Activated CD8-positive, alpha-beta T cell treated with anti-CD3 and anti-CD28 coated beads, Interleukin-2, amount 10 ng/mL, durations not matched to agents 7 days and 5 days (primary cell): ENCODE results near the gene TRMT10C. TPM values are rescaled to one million over a fixed set of nuclear protein-coding genes. Genes with fewer than 3 reads are reported as not detected.
"Not testable (repeated sequence)": the region's sequence is repeated elsewhere in the genome, so short reads cannot be mapped to it uniquely, and the experiment has no call there.

Experiments
- ATAC-seq: fragments of 150-1000 bp; cut with Tn5 transposase; one replicate; pipeline ENCODE4 v1.10.0; 2021; ENCODE audit warnings: moderate library complexity
- CTCF ChIA-PET: fragments of 350-600 bp; sonication (Branson Sonifier 250); formaldehyde crosslinking; loops from one replicate; lab custom pipeline; 2021; ENCODE audit warnings: antibody characterized with exemption; lab: Charles Lee
- POLR2A ChIA-PET: fragments of 350-600 bp; sonication (Branson Sonifier 250); formaldehyde crosslinking; loops from one replicate; lab custom pipeline; 2021; ENCODE audit warnings: antibody characterized with exemption; lab: Charles Lee
- DNase-seq: peaks from one replicate; pipeline ENCODE4 v3.0.0-alpha.2; 2020
- H3K27ac Mint-ChIP-seq: one replicate; pipeline ENCODE4 v1.8.0; 2021; ENCODE audit warnings: mild to moderate bottlenecking, mixed read lengths
- H3K27me3 Mint-ChIP-seq: one replicate; pipeline ENCODE4 v1.8.0; 2021; ENCODE audit warnings: low read depth, mixed read lengths
- H3K36me3 Mint-ChIP-seq: one replicate; pipeline ENCODE4 v1.8.0; 2021; ENCODE audit warnings: low read depth, mixed read lengths
- H3K4me1 Mint-ChIP-seq: one replicate; pipeline ENCODE4 v1.8.0; 2021; ENCODE audit warnings: low read depth, mixed read lengths
- H3K4me3 Mint-ChIP-seq: one replicate; pipeline ENCODE4 v1.8.0; 2021; ENCODE audit warnings: mild to moderate bottlenecking, mixed read lengths
- H3K9me3 Mint-ChIP-seq: one replicate; pipeline ENCODE4 v1.8.0; 2022; ENCODE audit warnings: mixed read lengths; ENCODE audit not compliant: insufficient read depth
- total RNA-seq, 2 experiments: library from RNA; stranded (reverse); gene quantifications; one replicate each; pipeline ENCODE4 v1.2.3, GENCODE V29; 2021

TRMT10C gene
- total RNA-seq, 2 experiments from 2014 or later = 25.0 to 26.8 TPM

- no peak for ATAC-seq
- Mint-ChIP-seq H3K36me3 (peaks cover 44% of the 10 kb centered on the region), H3K4me1 (peaks cover 48% of the 10 kb centered on the region), H3K27ac (no peak overlapping the region), H3K27me3 (no peaks in the 10 kb centered on the region), H3K9me3 (no peaks in the 10 kb centered on the region), H3K4me3 (no peak overlapping the region)
- no peak for DNase-seq
- CTCF ChIA-PET = no interaction called here
- POLR2A ChIA-PET = interaction anchor here (0.6 kb wide), 1 partner anchor 56 kb away, joined by 3 read pairs; no protein-coding TSS in a partner anchor
Observed at GRCh38 chr3:101577286-101577685, 15.6 kb downstream of the TRMT10C start.

DNA sequence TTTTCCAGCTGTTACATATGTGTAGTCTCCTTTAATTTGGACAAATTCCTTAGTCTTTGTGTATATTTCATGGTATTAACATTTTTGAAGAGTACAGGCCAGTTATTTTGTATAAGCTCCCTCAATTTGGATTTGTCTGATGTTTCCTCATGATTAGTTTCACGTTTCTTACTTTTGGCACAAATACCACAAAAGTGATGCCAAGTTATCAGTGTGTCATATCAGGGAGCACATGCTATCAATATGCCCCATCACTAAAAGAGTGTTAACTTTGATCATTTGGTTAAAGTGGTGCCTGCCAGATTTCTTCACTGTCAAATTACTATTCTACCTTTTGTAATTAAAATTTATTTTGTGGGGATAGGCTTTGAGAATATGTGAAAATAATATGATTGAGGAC, 26.9 kb downstream of the TRMT10C start:
- ChIA-PET POLR2A (no interaction called here), CTCF (interaction anchor here (1.8 kb wide), 1 partner anchor 14 kb away, joined by 8 read pairs; the partner anchor contains the start of gene PCNP)
- Mint-ChIP-seq H3K27me3 (no peaks in the 10 kb centered on the region), H3K4me1 (no peaks in the 10 kb centered on the region), H3K27ac (no peak overlapping the region), H3K9me3 (no peaks in the 10 kb centered on the region), H3K4me3 (no peak overlapping the region), H3K36me3 (peaks cover 63% of the 10 kb centered on the region)
- ATAC-seq (no peak), DNase-seq (no peak)

DNA sequence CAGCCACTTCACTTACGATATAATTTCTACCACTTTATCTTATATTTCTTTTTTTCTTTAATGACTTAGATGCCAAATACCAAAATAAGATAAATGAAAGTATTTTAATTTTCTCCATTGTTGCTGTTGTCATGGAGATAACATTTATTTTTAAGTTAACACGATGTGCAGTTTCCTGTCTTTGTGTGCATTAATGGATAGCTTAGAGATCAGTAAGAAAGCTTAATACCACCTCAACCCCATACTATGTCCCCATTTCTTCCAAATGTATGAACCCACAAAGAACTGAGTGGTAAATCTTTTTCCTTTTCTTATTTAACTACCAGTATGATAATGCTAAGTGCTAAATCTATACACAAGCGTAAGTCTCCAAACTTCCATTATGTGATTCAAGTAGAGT, 29.4 kb downstream of the TRMT10C start:
- Mint-ChIP-seq H3K9me3 (no peaks in the 10 kb centered on the region), H3K36me3 (peaks cover 54% of the 10 kb centered on the region), H3K4me3 (no peak overlapping the region), H3K27ac (no peak overlapping the region), H3K4me1 (no peaks in the 10 kb centered on the region), H3K27me3 (no peaks in the 10 kb centered on the region)
- POLR2A ChIA-PET = interaction anchor here (0.7 kb wide), 1 partner anchor 16 kb away, joined by 3 read pairs; no protein-coding TSS in a partner anchor
- CTCF ChIA-PET = no interaction called here
- DNase-seq (no peak), ATAC-seq (no peak)

GRCh38 chr3:101602731-101603130, 41.1 kb downstream of the TRMT10C start:
- no peaks in the 10 kb centered on the region for H3K27me3 Mint-ChIP-seq
- POLR2A ChIA-PET = no interaction called here
- no peak overlapping the region for H3K4me3 Mint-ChIP-seq

GRCh38 chr3:101603184-101603583, 41.5 kb downstream of the TRMT10C start:
- H3K27me3 Mint-ChIP-seq = no peaks in the 10 kb centered on the region
- H3K4me1 Mint-ChIP-seq = no peaks in the 10 kb centered on the region
- H3K36me3 Mint-ChIP-seq = peaks cover 14% of the 10 kb centered on the region
- no peak overlapping the region for H3K27ac Mint-ChIP-seq
- no peaks in the 10 kb centered on the region for H3K9me3 Mint-ChIP-seq
- ATAC-seq = no peak
- no peak for DNase-seq
- ChIA-PET CTCF (no interaction called here), POLR2A (no interaction called here)
- no peak overlapping the region for H3K4me3 Mint-ChIP-seq

More at GRCh38 chr3:101602731-101603130, 41.1 kb downstream of the TRMT10C start:
- CTCF ChIA-PET = no interaction called here
- Mint-ChIP-seq H3K9me3 (no peaks in the 10 kb centered on the region), H3K36me3 (peaks cover 14% of the 10 kb centered on the region), H3K27ac (no peak overlapping the region), H3K4me1 (no peaks in the 10 kb centered on the region)
- ATAC-seq = no peak
- no peak for DNase-seq

GRCh38 chr3:101605398-101605797, 43.7 kb downstream of the TRMT10C start:
- DNase-seq, ATAC-seq, H3K9me3 Mint-ChIP-seq, POLR2A ChIA-PET, H3K27ac Mint-ChIP-seq, H3K27me3 Mint-ChIP-seq, H3K4me3 Mint-ChIP-seq, H3K36me3 Mint-ChIP-seq, CTCF ChIA-PET, H3K4me1 Mint-ChIP-seq: not testable (repeated sequence)

DNA sequence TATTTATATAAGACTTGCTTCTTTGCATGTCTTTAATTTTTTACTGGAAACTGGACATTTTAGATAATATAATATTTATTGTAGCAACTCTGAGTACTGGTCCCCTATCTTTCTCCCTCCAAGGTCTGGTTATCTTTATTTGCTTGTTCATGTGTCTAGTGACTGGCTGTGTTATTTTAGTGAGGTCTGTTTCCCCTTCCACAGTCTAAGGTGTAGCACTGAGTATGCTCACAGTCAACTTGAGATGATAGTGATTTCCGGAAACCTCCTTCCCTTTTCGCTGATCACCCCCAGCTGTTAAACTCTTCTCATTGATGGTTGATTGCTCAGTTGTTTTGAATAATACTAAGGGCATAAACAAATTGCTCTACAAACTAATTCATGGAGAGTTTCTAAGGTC, 49.4 kb downstream of the TRMT10C start:
- Mint-ChIP-seq H3K36me3 (no peaks in the 10 kb centered on the region), H3K4me1 (no peaks in the 10 kb centered on the region), H3K4me3 (no peak overlapping the region), H3K27ac (no peak overlapping the region), H3K9me3 (no peaks in the 10 kb centered on the region), H3K27me3 (no peaks in the 10 kb centered on the region)
- CTCF ChIA-PET = no interaction called here
- DNase-seq (no peak), ATAC-seq (no peak)
- POLR2A ChIA-PET = no interaction called here

DNA sequence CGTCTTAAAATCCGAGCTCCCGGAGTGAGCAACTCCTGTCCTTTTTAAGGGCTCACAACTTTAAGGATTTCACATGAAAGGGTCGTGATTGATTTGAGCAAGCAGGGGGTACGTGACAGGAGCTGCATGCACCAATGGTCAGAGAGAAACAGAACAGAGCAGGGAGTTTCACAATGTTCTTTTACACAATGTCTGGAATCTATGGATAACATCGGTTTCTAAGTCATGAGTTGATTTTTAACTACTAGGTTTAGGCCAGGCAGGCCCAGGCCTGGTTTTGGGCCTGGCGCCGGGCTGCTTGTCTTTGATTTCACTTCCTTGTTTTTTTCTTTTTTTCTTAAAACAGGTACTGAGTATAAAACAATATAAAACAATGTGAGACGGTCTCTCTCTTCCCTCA, 51.3 kb downstream of the TRMT10C start:
- DNase-seq, H3K9me3 Mint-ChIP-seq, ATAC-seq, H3K4me1 Mint-ChIP-seq, H3K27me3 Mint-ChIP-seq, POLR2A ChIA-PET, H3K4me3 Mint-ChIP-seq, H3K27ac Mint-ChIP-seq, H3K36me3 Mint-ChIP-seq, CTCF ChIA-PET: not testable (repeated sequence)

GRCh38 chr3:101615525-101615924, 53.9 kb downstream of the TRMT10C start:
- ChIA-PET POLR2A (no interaction called here), CTCF (no interaction called here)
- no peaks in the 10 kb centered on the region for H3K36me3 Mint-ChIP-seq
- ATAC-seq (no peak), DNase-seq (no peak)
- no peaks in the 10 kb centered on the region for H3K4me1 Mint-ChIP-seq
- no peaks in the 10 kb centered on the region for H3K27me3 Mint-ChIP-seq
- H3K27ac Mint-ChIP-seq = no peak overlapping the region
- H3K9me3 Mint-ChIP-seq = no peaks in the 10 kb centered on the region
- H3K4me3 Mint-ChIP-seq = no peak overlapping the region

Other genes starting within 250 kb of the TRMT10C start
- gene IMPG2, start 241.3 kb upstream of the TRMT10C start, total RNA-seq = under 1 TPM; 0.29 TPM
- 10 to 100 TPM; 20.6 to 20.9 TPM for gene SENP7, start 48.7 kb upstream of the TRMT10C start, total RNA-seq
- 100 to 1,000 TPM; 180 to 181 TPM for gene PCNP, start 12.3 kb downstream of the TRMT10C start, total RNA-seq
- gene ZBTB11, start 115.3 kb downstream of the TRMT10C start, total RNA-seq = 10 to 100 TPM; 30.7 to 33.6 TPM
- 100 to 1,000 TPM; 948 to 978 TPM for gene RPL24, start 124.8 kb downstream of the TRMT10C start, total RNA-seq
- 10 to 100 TPM; 23.3 to 26.2 TPM for gene CEP97, start 162.7 kb downstream of the TRMT10C start, total RNA-seq
- gene NXPE3, start 217.3 kb downstream of the TRMT10C start, total RNA-seq = 10 to 100 TPM; 25.7 to 29.5 TPM